RWPE1 (cell line): Measurements from ENCODE around the gene POLR2E.

Experiments
- CTCF ChIA-PET: fragments of 350-600 bp; sonication (Branson Sonifier 250); formaldehyde crosslinking; extraction: SDS; loops from one replicate; lab custom pipeline; 2021; lab: Yijun Ruan, JAX
- POLR2A ChIA-PET: fragments of 400-600 bp; formaldehyde crosslinking; extraction: SDS; loops from one replicate; lab custom pipeline; 2020; ENCODE audit warnings: antibody characterized with exemption; ENCODE audit not compliant: low non-redundant PET; lab: Yijun Ruan, JAX
- DNase-seq: peaks from one replicate; pipeline ENCODE4 v3.0.0; 2012; ENCODE audit warnings: low spot score
- H3K27ac ChIP-seq: fragments of 450-650 bp; 2 replicates; pipeline ENCODE4 v1.5.1; 2017
- TF ChIP-seq, protein P1 (sequence below): fragments of 450-650 bp; conservative IDR thresholded peaks from 2 replicates; pipeline ENCODE4 v1.5.1; 2017; ENCODE audit warnings: low read depth, mild to moderate bottlenecking

The POLR2E gene

DNA sequence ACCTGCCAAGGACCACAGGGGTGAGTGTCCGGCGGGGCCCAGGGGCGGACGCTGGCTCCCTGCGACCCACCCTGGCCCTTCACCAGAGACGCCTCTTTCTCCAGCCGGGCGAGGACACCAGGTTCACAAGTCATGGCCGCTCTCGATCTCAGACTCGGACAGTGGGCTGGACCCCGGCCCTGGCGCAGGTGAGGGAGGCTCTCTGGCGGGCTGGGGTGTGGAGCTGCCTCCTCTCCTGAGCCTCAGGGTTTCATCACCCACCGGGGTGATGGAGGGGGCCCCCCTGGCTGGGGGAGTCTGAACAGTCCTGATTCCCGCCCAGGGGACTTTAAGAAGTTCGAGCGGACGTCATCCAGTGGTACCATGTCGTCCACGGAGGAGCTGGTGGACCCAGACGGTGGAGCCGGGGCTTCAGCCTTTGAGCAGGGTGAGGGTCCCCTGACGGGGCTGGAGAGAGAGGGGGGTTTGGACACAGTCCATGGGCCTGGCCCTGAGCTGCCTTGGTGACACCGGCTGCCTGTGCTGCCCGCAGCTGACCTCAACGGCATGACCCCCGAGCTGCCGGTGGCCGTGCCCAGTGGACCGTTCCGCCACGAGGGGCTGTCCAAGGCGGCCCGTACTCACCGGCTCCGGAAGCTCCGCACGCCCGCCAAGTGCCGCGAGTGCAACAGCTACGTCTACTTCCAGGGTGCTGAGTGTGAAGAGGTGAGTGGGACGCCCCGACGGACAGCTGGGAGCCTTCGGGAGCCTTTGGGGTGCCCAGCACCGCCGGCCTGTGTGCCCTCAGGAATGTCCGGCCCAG lies 14.6 kb downstream of the POLR2E start:
- POLR2A ChIA-PET = no interaction called here
- CTCF ChIA-PET = interaction anchor here (0.5 to 1.3 kb wide), 7 partner anchors 9 to 465 kb away, joined by 3 to 5 read pairs (median 4); no protein-coding TSS in a partner anchor
- TF ChIP-seq, protein P1, sequence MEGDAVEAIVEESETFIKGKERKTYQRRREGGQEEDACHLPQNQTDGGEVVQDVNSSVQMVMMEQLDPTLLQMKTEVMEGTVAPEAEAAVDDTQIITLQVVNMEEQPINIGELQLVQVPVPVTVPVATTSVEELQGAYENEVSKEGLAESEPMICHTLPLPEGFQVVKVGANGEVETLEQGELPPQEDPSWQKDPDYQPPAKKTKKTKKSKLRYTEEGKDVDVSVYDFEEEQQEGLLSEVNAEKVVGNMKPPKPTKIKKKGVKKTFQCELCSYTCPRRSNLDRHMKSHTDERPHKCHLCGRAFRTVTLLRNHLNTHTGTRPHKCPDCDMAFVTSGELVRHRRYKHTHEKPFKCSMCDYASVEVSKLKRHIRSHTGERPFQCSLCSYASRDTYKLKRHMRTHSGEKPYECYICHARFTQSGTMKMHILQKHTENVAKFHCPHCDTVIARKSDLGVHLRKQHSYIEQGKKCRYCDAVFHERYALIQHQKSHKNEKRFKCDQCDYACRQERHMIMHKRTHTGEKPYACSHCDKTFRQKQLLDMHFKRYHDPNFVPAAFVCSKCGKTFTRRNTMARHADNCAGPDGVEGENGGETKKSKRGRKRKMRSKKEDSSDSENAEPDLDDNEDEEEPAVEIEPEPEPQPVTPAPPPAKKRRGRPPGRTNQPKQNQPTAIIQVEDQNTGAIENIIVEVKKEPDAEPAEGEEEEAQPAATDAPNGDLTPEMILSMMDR = no peak
- H3K27ac ChIP-seq = peak overlapping the region; percentile 84
- DNase-seq = no peak

DNA sequence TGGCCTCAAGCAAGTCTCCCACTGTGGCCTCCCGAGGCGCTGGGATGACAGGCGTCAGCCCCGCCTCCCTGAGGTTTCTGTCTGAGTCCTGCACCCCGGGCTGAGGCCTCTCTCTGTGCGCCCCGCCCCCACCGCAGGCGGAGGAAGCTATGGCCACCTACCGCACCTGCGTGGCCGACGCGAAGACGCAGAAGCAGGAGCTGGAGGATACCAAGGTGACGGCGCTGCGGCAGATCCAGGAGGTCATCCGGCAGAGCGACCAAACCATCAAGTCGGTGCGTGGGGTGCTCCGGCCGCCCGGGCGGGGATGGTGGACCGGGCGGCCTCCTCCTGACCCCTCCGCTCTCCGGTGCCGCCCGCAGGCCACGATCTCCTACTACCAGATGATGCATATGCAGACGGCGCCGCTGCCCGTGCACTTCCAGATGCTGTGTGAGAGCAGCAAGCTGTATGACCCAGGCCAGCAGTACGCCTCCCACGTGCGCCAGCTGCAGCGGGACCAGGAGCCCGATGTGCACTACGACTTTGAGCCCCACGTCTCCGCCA lies 15.5 kb downstream of the POLR2E start:
- CTCF ChIA-PET = interaction anchor here (1.1 kb wide), 3 partner anchors 9 to 466 kb away, joined by 3 to 5 read pairs (median 3); no protein-coding TSS in a partner anchor
- DNase-seq = no peak
- POLR2A ChIA-PET = no interaction called here
- TF ChIP-seq, protein P1 = no peak
- H3K27ac ChIP-seq = 0 out of 2 replicates have a peak overlapping the region, but pooled peaks have one; percentile 84

DNA sequence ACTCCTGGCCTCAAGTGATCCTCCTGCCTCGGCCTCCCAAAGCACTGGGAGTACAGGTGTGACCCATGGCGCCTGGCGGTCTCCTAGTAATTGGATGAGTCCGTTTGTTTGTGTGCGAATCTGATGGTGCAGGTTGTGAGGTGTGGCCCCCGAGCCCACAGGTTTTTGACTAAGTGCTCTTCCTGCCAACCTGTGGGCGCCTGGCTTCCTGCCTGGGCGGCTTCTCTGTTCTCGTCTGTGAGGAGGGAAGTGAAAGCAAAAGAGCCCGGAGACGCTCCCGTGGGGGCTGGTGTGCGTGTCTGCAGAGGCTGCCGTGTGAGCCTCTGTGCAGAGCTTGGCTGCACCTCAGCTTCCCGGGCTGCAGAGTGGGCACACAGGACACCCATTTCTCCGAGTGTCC lies 18.2 kb downstream of the POLR2E start:
- ChIA-PET POLR2A (interaction anchor here (0.7 to 0.8 kb wide), 2 partner anchors 13 to 79 kb away, joined by 5 to 6 read pairs; no protein-coding TSS in a partner anchor), CTCF (interaction anchor here (0.6 kb wide), 3 partner anchors 17 to 47 kb away, joined by 3 to 9 read pairs (median 5); no protein-coding TSS in a partner anchor)

DNA sequence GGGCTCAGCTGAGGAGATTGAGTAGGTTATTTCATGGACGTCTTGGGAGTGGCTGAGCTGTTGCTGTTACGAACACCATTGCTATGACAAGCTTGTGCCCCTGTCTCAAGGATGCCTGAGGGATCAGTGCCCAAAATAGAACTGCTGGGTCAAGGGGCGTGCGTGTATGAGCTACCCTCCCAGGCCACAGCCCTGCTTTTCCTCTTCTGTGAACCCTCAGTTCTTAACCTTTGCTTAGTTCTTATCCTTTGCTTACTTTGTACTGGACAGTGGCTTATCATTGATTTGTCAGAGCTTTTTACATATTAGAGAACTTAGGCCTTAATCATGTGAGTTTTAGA lies 19.2 kb downstream of the POLR2E start:
- POLR2A ChIA-PET = no interaction called here
- peak overlapping the region; percentile 72 for H3K27ac ChIP-seq
- TF ChIP-seq, protein P1 = no peak
- CTCF ChIA-PET = interaction anchor here (0.6 kb wide), 1 partner anchor 18 kb away, joined by 9 read pairs; no protein-coding TSS in a partner anchor
- DNase-seq = no peak

More for the DNA sequence above, 18.2 kb downstream of the POLR2E start:
- TF ChIP-seq, protein P1 = no peak
- peak overlapping the region; percentile 66 for H3K27ac ChIP-seq
- peak; percentile 33 for DNase-seq

DNA sequence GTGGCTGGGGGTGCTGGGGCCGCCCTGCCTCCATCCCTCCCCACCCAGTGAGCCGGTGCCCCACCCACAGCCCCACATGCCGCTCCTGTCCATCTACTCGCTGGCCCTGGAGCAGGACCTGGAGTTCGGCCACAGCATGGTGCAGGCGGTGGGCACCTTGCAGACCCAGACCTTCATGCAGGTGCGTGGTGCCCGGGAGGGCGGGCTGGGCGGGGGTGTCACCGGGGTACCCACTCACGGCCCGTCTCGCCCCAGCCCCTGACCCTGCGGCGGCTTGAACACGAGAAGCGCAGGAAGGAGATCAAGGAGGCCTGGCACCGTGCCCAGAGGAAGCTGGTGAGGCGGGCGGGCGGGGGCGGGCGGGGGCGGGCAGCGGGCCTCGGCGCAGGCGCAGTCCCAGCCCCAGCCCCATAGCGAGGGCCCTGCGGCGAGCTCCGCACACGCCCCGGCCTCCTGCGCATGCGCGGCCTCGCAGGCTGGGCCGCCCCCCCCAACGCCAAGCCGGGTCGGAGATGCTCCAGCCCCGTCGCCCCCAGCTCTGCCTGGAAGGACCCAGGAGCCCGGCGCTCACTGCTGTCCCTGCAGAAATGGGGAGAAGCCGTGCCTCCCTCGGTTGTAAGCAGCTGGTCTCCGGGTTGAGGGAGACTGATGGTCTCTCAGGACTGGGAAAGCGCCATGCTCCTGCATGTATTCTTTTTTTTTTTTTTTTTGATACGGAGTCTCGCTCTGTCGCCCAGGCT lies 20.5 kb downstream of the POLR2E start:
- TF ChIP-seq, protein P1 = no peak
- ChIA-PET POLR2A (interaction anchor here (0.6 kb wide), 1 partner anchor 43 kb away, joined by 6 read pairs; no protein-coding TSS in a partner anchor), CTCF (interaction anchor here (0.6 to 1.0 kb wide), 2 partner anchors 10 to 120 kb away, joined by 3 to 5 read pairs; no protein-coding TSS in a partner anchor)
- DNase-seq = peak; percentile 82
- peak overlapping the region; percentile 72 for H3K27ac ChIP-seq

DNA sequence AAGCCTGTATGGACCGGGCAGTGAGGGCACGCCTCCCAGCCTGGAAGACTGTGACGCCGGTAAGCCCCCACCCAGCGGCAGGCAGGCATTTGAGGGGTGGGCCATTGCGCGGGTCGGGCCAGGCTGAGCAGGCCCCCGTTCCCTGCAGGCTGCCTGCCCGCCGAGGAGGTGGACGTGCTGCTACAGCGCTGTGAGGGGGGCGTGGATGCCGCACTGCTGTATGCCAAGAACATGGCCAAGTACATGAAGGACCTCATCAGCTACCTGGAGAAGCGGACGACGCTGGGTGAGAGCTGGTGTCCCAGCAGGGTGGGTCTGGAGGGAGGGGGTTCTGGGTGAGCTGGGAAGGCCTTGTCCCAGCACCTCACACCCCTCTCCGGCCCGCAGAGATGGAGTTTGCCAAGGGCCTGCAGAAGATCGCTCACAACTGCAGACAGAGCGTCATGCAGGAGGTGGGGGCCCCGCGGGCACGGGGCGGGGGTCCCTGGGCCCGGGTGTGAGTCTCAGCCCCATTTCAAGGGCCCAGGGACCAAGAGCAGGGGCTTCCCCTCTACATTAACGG lies 21.1 kb downstream of the POLR2E start:
- no peak for DNase-seq
- POLR2A ChIA-PET = no interaction called here
- CTCF ChIA-PET = interaction anchor here (0.6 to 1.0 kb wide), 2 partner anchors 9 to 121 kb away, joined by 3 to 5 read pairs; no protein-coding TSS in a partner anchor
- H3K27ac ChIP-seq = peak overlapping the region; percentile 72
- TF ChIP-seq, protein P1 = no peak
